OCI-LY7 (cell line): ENCODE data around the gene SIGLECL1.

Experiments
- EZH2phosphoT487 ChIP-seq: fragments of 200-600 bp; sonication (generic); IDR thresholded peaks from 2 replicates; pipeline ENCODE4 v1.6.1; 2018; ENCODE audit warnings: low read depth, borderline replicate concordance, mild to moderate bottlenecking, mixed run types, antibody characterized with exemption, low read length, moderate library complexity, mixed read lengths
- TF ChIP-seq, protein P1 (sequence below): fragments of 200-600 bp; sonication (generic); conservative IDR thresholded peaks from 2 replicates; pipeline ENCODE4 v1.5.1; 2014; ENCODE audit warnings: mild to moderate bottlenecking, antibody characterized with exemption, low read length, moderate library complexity, mixed read lengths

GRCh38 chr19:51250786-51251467, at the start of gene SIGLECL1:
- TF ChIP-seq, protein P1, sequence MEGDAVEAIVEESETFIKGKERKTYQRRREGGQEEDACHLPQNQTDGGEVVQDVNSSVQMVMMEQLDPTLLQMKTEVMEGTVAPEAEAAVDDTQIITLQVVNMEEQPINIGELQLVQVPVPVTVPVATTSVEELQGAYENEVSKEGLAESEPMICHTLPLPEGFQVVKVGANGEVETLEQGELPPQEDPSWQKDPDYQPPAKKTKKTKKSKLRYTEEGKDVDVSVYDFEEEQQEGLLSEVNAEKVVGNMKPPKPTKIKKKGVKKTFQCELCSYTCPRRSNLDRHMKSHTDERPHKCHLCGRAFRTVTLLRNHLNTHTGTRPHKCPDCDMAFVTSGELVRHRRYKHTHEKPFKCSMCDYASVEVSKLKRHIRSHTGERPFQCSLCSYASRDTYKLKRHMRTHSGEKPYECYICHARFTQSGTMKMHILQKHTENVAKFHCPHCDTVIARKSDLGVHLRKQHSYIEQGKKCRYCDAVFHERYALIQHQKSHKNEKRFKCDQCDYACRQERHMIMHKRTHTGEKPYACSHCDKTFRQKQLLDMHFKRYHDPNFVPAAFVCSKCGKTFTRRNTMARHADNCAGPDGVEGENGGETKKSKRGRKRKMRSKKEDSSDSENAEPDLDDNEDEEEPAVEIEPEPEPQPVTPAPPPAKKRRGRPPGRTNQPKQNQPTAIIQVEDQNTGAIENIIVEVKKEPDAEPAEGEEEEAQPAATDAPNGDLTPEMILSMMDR, result no peak
- no peak for TF ChIP-seq EZH2phosphoT487
